Measurements from ENCODE around the gene ASTN2. TPM values are rescaled to one million over a fixed set of nuclear protein-coding genes. Genes with fewer than 3 reads are reported as not detected.

ASTN2 gene
- total and polyA plus RNA-seq, 10 donors = 0.87 to 6.1 (median 3.7) TPM

DNA sequence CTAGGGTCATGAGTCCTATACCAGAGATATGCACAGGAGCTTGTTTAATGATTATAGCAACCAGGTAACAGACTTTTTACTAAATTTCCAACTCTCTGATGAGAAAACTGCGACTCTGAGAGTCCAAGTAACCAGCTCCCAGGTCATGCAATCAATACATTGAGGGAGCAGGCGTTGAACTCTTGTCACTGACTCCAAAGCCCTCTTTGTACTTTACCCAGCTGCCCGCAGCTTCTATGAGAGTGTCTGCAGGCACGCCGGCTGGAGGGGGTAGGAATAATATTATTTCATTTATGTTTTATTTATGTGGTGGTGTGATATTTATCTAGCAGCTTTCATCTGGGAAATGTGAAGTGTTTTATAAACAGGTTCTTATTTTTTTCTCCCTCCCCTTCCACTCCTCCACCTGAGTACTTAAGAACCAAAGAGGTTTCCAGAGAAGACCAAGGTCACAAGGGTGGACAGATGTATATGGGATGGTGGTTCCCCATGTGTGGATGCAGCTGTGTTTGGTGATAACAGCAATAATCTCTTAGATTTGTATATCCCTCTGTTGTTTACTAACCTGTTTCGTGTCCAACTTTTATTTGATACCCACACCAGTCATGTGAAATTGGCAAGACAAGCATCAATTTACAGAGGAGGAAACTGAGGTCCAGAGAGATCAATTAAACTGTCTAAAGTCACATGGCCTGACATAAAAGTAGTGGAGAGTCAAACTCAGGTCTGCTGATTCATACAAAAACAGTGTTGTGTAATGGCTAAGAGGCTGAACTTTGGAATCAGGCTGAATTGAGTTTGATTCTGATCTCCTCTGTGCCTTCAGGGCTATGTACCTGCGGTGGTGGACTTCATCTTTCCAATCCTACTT, 867.9 kb downstream of the ASTN2 start:
- no peaks in the 10 kb centered on the region for H3K27me3 ChIP-seq (replicated peaks in 1 of 7)
- H3K27ac ChIP-seq = no peak overlapping the region
- DNase-seq = no peak
- H3K4me1 ChIP-seq = peaks cover 0 to 20% (median 0%) of the 10 kb centered on the region in 6 donors
- H3K36me3 ChIP-seq = no peaks in the 10 kb centered on the region
- WGBS, 5 donors = 88 to 90% (median 89%) methylated on average over 7 of the region's 7 CpGs
- TF ChIP-seq POLR2A (IDR thresholded peaks at IDR 0.05) = no peak
- no peak for TF ChIP-seq POLR2AphosphoS5 (IDR thresholded peaks at IDR 0.05)
- TF ChIP-seq, protein P1, sequence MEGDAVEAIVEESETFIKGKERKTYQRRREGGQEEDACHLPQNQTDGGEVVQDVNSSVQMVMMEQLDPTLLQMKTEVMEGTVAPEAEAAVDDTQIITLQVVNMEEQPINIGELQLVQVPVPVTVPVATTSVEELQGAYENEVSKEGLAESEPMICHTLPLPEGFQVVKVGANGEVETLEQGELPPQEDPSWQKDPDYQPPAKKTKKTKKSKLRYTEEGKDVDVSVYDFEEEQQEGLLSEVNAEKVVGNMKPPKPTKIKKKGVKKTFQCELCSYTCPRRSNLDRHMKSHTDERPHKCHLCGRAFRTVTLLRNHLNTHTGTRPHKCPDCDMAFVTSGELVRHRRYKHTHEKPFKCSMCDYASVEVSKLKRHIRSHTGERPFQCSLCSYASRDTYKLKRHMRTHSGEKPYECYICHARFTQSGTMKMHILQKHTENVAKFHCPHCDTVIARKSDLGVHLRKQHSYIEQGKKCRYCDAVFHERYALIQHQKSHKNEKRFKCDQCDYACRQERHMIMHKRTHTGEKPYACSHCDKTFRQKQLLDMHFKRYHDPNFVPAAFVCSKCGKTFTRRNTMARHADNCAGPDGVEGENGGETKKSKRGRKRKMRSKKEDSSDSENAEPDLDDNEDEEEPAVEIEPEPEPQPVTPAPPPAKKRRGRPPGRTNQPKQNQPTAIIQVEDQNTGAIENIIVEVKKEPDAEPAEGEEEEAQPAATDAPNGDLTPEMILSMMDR (IDR thresholded peaks at IDR 0.05 in 8 of 11, conservative IDR thresholded peaks at IDR 0.05 in 3 of 11) = no peak
- intact Hi-C loops (cut with DNase I; ENCODE audit: low total_unique reads) = no loop called here
- no peak overlapping the region for H3K4me3 ChIP-seq
- H3K9me3 ChIP-seq = no peaks in the 10 kb centered on the region

DNA sequence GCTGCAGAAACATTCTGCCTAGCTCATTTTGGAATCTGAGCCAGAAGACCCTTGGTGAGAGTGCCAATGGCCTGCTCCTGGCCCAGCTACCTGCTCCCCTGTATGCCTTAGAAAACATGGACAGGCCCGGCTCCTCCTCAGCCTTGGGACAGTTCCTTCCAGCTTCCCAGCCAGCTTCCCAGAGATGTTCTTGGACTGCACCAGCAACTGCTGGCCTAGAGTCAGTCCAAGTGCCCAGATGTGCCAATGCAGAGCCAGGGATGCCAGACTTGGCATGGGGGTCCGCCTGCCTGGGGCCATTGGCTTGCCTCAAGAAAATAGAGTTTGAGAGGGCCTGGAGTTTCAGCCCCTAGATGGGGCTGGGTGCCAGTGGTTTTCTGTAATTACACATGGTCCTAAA, 870.0 kb downstream of the ASTN2 start:
- Histone ChIP-seq H3K4me1 (peaks cover 0 to 8% (median 0%) of the 10 kb centered on the region in 6 donors), H3K4me3 (no peak overlapping the region), H3K9me3 (no peaks in the 10 kb centered on the region), H3K27me3 (replicated peaks in 1 of 7) (no peaks in the 10 kb centered on the region), H3K27ac (no peak overlapping the region), H3K36me3 (no peaks in the 10 kb centered on the region)
- TF ChIP-seq, protein P1 (IDR thresholded peaks at IDR 0.05 in 8 of 11, conservative IDR thresholded peaks at IDR 0.05 in 3 of 11) = no peak
- no peak for TF ChIP-seq POLR2A (IDR thresholded peaks at IDR 0.05)
- WGBS, 5 donors = 88 to 100% (median 91%) methylated on average over 1 to 2 of the region's 2 CpGs
- intact Hi-C loops (cut with DNase I; ENCODE audit: low total_unique reads) = no loop called here
- DNase-seq = no peak

DNA sequence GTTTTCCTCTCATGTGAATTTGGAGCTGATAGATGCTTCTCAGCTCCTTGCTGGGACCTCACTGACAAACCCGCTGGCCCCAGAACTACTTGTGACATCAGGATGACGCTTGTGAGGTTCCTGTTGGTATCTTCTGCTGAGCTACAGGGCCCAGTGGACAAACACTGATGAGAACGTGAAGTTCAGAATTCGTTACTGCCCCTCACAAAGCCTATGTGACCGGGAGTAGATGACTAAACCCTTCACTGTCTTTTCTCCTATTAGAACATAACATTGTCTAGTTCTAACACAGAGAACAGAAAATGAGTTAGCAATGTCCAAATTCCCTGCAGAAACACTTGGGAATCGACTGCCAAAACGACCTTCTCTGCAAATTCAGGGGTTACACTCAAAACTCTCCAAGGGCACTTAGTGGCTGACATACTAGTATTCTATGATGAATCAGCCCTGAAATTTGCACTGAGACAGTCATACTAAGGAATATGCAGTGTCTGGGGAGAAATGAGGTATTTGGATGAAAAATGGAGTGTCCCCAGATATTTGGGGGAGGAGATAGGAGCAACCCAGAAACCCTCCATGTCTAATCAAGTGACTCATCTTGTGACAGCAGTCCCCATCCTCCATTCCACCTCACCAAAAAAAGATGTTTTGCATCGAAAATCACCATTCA, 871.0 kb downstream of the ASTN2 start:
- Histone ChIP-seq H3K9me3 (no peaks in the 10 kb centered on the region), H3K4me1 (no peaks in the 10 kb centered on the region), H3K27me3 (replicated peaks in 1 of 7) (no peaks in the 10 kb centered on the region), H3K27ac (no peak overlapping the region), H3K4me3 (no peak overlapping the region), H3K36me3 (no peaks in the 10 kb centered on the region)
- DNase-seq = no peak
- intact Hi-C loops (cut with DNase I; ENCODE audit: low total_unique reads) = no loop called here
- WGBS, 5 donors = 77 to 86% (median 82%) methylated on average over 8 of the region's 8 CpGs
- TF ChIP-seq POLR2A (IDR thresholded peaks at IDR 0.05) (no peak), POLR2AphosphoS5 (IDR thresholded peaks at IDR 0.05) (no peak)
- TF ChIP-seq, protein P1 (IDR thresholded peaks at IDR 0.05 in 8 of 11, conservative IDR thresholded peaks at IDR 0.05 in 3 of 11) = no peak

DNA sequence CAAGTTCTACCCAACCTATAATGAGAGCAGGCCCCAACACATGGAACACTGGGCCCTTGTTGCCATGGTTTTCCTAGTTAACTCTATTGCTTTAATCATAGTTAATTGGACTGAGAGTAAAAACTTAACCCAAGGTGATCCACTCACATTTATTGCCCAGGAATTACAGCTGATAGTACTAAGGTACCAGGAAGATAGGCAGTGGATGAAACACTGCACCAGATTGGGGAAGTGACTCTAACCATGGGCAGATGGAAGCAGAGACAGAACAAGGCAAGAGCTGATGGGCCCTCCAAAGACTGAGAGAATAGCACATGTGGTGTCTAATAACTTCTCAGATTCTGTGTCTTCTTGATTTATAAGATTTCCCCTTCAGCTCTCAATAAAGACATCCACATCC, 873.5 kb downstream of the ASTN2 start:
- DNase-seq = no peak
- H3K4me3 ChIP-seq = no peak overlapping the region
- peaks cover 0 to 11% (median 3%) of the 10 kb centered on the region in 8 donors for H3K9me3 ChIP-seq
- H3K36me3 ChIP-seq = no peaks in the 10 kb centered on the region
- intact Hi-C loops (cut with DNase I; ENCODE audit: low total_unique reads) = no loop called here
- H3K4me1 ChIP-seq = no peaks in the 10 kb centered on the region
- TF ChIP-seq, protein P1 (IDR thresholded peaks at IDR 0.05 in 8 of 11, conservative IDR thresholded peaks at IDR 0.05 in 3 of 11) = no peak
- TF ChIP-seq POLR2AphosphoS5 (IDR thresholded peaks at IDR 0.05) = no peak
- no peak for TF ChIP-seq POLR2A (IDR thresholded peaks at IDR 0.05)
- no peaks in the 10 kb centered on the region for H3K27me3 ChIP-seq (replicated peaks in 1 of 7)
- H3K27ac ChIP-seq = no peak overlapping the region

All from spleen (tissue), 11 donors.